Ovary (tissue), 9 donors: ENCODE measurements around the gene BBS9. TPM values are rescaled to one million over a fixed set of nuclear protein-coding genes. Genes with fewer than 3 reads are reported as not detected.

Experiments used
- DNase-seq, 5 donors: peaks; one replicate each; pipeline ENCODE4 v3.0.0-alpha.2; 2019 to 2020
- H3K27ac ChIP-seq, 2 donors: fragments of 200-600 bp; one replicate each; pipeline versions ENCODE4 v1.5.1 to v1.8.0; 2019 to 2022
- H3K27me3 ChIP-seq: fragments of 200-600 bp; one replicate; pipeline ENCODE4 v1.8.0; 2022
- H3K36me3 ChIP-seq: fragments of 200-600 bp; sonication (generic); one replicate; pipeline ENCODE4 v1.5.1; 2019
- H3K4me1 ChIP-seq: one replicate; pipeline ENCODE4 v1.8.1; 2013; ENCODE audit warnings: mild to moderate bottlenecking, moderate library complexity; ENCODE audit not compliant: insufficient read depth
- H3K4me3 ChIP-seq: fragments of 200-600 bp; sonication (generic); one replicate; pipeline ENCODE4 v1.5.1; 2017
- H3K9me3 ChIP-seq, 2 donors: fragments of 200-600 bp in 1 of 2; sonication (generic) in 1 of 2; one replicate each; pipeline versions ENCODE4 v1.5.1 to v1.8.1; 2013 to 2019; ENCODE audit warnings: mild to moderate bottlenecking in 1 of 2, moderate library complexity in 1 of 2
- EP300 ChIP-seq: sonication (generic); formaldehyde crosslinking; IDR thresholded peaks from one replicate; pipeline ENCODE4 v1.6.1; 2017; ENCODE audit warnings: antibody characterized with exemption
- POLR2A ChIP-seq: fragments of 450-650 bp; IDR thresholded peaks from one replicate; pipeline ENCODE4 v1.6.1; 2017; ENCODE audit warnings: antibody characterized with exemption, mild to moderate bottlenecking, moderate library complexity
- WGBS, 3 donors: extraction: QIAGEN DNeasy Blood & Tissue Kit in 1 of 3; methylation state at CpG; one replicate each; pipeline versions ENCODE4 v1.1.5 to v1.1.7; 2013 to 2017; 5-methylcytosine and 5-hydroxymethylcytosine counted together
- intact Hi-C, 4 donors: fragments of 100-400 bp; cut with DNase I; formaldehyde crosslinking; loops; one replicate each; pipeline versions ENCODE4 v1.11.0 to v1.15.1; 2022 to 2023
- polyA plus RNA-seq, 2 donors: library from polyadenylated mRNA; stranded (reverse); fragments of 200-250 nt in 1 of 2; fragments of 350-450 nt in 1 of 2; fragmentation: Illumina TruSeq in 1 of 2; extraction: RNeasy Lipid Tissue Mini Kit (QIAGEN cat#74804) in 1 of 2; gene quantifications; one replicate each; pipeline ENCODE4 v1.2.3, GENCODE V29; 2013 to 2014
- total RNA-seq, 7 donors: library from RNA; depleted of rRNA in 2 of 7; stranded (reverse); fragments of >200 nt in 2 of 7; fragmentation: NEBNext Ultra II Directional in 3 of 7; extraction: Animal tissue kit (Norgen Biotek cat#: 25700) in 3 of 7; gene quantifications; one replicate each; pipeline versions ENCODE4 v1.1.0 to v1.2.4, GENCODE V29; 2016 to 2023
- TF ChIP-seq, protein P1 (sequence below), 3 donors: fragments of 450-650 bp in 2 of 3; fragments of 200-600 bp in 1 of 3; IDR thresholded peaks; one replicate each; pipeline versions ENCODE4 v1.5.1 to v1.8.0; 2016 to 2022; ENCODE audit warnings: antibody characterized with exemption in 3 of 3, mild to moderate bottlenecking in 1 of 3
- donor health status: DM: no; HTN: no; CAD: no; lungs with moderate emphysema.
- donor health status: DM: no; HTN: no; CAD: no.
- donor health status: Bipolar disorder and iron deficiency.
- donor health status: DM: yes; HTN: yes; CAD: no.
- donor health status: DM: no; HTN: no; CAD: no.
- donor health status: DM: yes; HTN: yes; CAD: no.

BBS9 gene
- total and polyA plus RNA-seq, 9 donors, result 8.1 to 42.0 (median 29.7) TPM

DNA sequence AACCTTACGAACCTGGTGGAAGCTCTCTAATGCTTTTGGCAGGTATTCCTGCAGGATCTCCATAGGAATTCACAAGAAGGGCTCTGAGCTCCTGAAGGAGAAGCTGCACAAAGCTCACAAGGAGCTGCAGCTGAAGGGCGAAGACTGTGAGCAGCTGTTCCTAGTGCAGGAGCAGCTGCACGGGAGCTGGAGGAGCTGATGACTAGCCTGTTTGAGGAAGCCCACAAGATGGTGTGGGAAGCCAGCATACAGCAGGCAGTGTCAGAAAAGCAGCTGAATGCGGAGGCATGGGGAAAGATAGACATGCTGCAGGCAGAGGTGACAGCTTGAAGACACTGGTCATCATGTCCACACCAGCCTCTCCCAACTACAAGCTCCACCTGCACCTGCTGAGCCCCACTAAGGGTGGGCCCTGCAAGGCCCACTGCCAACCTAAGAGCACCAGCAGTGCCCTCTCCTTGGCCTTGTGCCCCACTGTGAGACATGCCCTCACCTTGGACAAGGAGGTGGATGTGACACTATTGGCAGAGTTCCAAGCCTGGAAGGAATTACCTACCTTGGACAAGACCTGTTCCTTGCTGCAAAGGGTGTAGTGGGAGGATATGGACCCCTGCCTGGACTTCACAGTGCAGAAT lies 250.6 kb downstream of the BBS9 start:
- no peaks in the 10 kb centered on the region for H3K4me1 ChIP-seq
- TF ChIP-seq, protein P1, sequence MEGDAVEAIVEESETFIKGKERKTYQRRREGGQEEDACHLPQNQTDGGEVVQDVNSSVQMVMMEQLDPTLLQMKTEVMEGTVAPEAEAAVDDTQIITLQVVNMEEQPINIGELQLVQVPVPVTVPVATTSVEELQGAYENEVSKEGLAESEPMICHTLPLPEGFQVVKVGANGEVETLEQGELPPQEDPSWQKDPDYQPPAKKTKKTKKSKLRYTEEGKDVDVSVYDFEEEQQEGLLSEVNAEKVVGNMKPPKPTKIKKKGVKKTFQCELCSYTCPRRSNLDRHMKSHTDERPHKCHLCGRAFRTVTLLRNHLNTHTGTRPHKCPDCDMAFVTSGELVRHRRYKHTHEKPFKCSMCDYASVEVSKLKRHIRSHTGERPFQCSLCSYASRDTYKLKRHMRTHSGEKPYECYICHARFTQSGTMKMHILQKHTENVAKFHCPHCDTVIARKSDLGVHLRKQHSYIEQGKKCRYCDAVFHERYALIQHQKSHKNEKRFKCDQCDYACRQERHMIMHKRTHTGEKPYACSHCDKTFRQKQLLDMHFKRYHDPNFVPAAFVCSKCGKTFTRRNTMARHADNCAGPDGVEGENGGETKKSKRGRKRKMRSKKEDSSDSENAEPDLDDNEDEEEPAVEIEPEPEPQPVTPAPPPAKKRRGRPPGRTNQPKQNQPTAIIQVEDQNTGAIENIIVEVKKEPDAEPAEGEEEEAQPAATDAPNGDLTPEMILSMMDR (IDR thresholded peaks at IDR 0.05), result no peak
- TF ChIP-seq POLR2A (no peak), EP300 (no peak)
- H3K9me3 ChIP-seq, result no peaks in the 10 kb centered on the region
- no peak for DNase-seq
- WGBS, 3 donors, result 92 to 95% (median 93%) methylated on average over 4 of the region's 4 CpGs
- intact Hi-C loops, result no loop called here
- H3K36me3 ChIP-seq, result no peaks in the 10 kb centered on the region
- H3K4me3 ChIP-seq, result no peak overlapping the region
- H3K27ac ChIP-seq, result no peak overlapping the region
- no peaks in the 10 kb centered on the region for H3K27me3 ChIP-seq

DNA sequence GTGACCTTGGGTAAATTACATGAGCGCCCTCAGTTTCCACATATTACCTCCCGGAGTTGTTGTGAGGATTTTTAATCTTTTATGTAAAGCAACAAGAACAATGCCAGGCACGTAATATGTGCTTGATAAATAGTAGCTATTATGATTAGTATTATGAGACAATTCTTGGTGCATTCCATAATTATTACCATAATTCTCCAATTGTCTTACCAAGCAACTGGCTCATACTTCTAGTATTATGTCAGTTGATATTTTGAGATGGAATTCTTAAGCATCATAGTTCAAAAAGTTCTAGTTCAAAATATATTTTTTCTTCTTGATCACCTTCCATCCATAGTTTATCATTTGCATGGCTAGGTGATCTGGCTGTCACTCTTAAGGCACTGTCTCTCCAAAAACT lies 259.0 kb downstream of the BBS9 start:
- Histone ChIP-seq H3K4me3 (no peak overlapping the region), H3K27me3 (no peaks in the 10 kb centered on the region), H3K27ac (no peak overlapping the region), H3K4me1 (no peaks in the 10 kb centered on the region), H3K9me3 (no peaks in the 10 kb centered on the region), H3K36me3 (no peaks in the 10 kb centered on the region)
- intact Hi-C loops, result no loop called here
- no peak for DNase-seq
- WGBS, 3 donors, result 88 to 90% (median 89%) methylated on average over 3 of the region's 3 CpGs
- no peak for TF ChIP-seq EP300
- TF ChIP-seq POLR2A, result no peak
- TF ChIP-seq, protein P1 (IDR thresholded peaks at IDR 0.05), result no peak

- DNase-seq, result no peak
- Histone ChIP-seq H3K4me1 (no peaks in the 10 kb centered on the region), H3K4me3 (no peak overlapping the region), H3K27ac (no peak overlapping the region), H3K9me3 (no peaks in the 10 kb centered on the region), H3K36me3 (no peaks in the 10 kb centered on the region), H3K27me3 (no peaks in the 10 kb centered on the region)
- intact Hi-C loops, result loop anchor here in 1 of 4 donors (5.0 kb wide), 1 partner anchor 1005 kb away; no protein-coding TSS in a partner anchor
- 83 to 88% (median 84%) methylated on average over 1 of the region's 1 CpG for WGBS, 3 donors
- TF ChIP-seq, protein P1 (IDR thresholded peaks at IDR 0.05), result no peak
- TF ChIP-seq EP300 (no peak), POLR2A (no peak)
Observed at GRCh38 chr7:33392148-33392547, 262.8 kb downstream of the BBS9 start.

GRCh38 chr7:33393770-33394169 lies 264.4 kb downstream of the BBS9 start:
- TF ChIP-seq POLR2A, result no peak
- no peak for TF ChIP-seq EP300
- TF ChIP-seq, protein P1 (IDR thresholded peaks at IDR 0.05), result no peak
- DNase-seq, result no peak
- Histone ChIP-seq H3K27me3 (no peaks in the 10 kb centered on the region), H3K4me3 (no peak overlapping the region), H3K9me3 (no peaks in the 10 kb centered on the region), H3K27ac (no peak overlapping the region), H3K36me3 (no peaks in the 10 kb centered on the region), H3K4me1 (no peaks in the 10 kb centered on the region)
- intact Hi-C loops, result loop anchor here in 1 of 4 donors (5.0 kb wide), 1 partner anchor 1004 kb away; no protein-coding TSS in a partner anchor
